NCI-H1417 (cell line): ENCODE data around the gene SYNE1.

ENCODE experiments used
- DNase-seq, 3 experiments: peaks; one replicate each; lab custom pipeline; 2025; lab: John Stamatoyannopoulos, UW

The SYNE1 gene

DNA sequence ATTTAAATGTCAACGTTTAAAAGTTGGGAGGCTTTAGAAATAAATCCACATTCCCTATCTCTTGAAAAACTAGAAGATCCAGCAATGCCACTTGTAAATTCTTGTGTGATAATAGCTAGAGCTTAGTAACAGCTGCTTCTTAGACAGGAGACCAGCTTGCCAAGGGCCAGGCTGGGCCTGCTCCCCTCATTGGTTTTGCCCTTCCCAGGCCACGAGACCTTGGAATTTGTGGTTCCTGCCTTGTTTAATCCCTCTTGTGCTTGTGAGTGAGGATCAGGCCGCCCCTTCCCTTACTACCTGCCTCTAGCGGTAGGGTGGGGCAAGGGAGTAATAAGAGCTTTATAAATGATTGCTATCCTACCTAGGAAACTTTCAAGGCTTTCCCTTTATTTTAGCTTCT lies 363.5 kb downstream of the SYNE1 start:
- no peak for DNase-seq

DNA sequence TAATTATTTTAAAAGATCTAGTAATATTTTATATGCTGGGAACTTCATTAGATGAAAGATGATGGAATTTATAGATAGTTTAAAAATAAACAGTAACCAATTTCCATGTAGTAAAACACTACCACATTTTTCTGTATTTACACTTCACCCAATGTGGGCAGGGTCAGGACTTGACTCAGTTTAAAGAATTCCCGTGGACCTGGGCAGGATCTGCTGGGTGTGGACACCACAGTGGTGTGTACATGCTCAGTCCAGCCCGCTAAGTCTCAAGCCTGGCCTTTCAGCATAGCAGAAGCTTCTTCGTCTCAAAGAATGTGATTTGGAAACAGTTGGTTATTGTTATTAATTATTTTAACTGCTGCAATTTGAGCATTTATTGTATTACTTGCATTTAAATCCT lies 364.2 kb downstream of the SYNE1 start:
- DNase-seq, result no peak

DNA sequence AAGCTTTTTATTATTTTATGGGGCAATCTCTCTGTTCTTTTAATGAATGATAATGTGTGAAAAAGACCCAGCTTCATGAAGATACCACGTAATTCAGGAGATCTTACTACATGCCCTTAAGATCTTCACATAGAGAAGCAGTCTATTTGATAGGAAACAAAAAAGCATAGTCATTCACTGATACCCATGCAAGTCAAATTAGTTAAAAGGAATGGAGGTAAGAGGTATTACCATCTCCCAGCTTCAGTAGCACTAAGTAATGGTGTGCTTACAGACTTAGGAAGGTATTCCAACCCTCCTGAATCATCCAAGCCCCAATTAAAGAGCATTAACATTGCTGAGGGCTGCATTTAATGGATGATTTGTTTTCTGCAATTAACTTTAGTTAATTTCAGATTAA lies 364.7 kb downstream of the SYNE1 start:
- DNase-seq, result no peak

DNA sequence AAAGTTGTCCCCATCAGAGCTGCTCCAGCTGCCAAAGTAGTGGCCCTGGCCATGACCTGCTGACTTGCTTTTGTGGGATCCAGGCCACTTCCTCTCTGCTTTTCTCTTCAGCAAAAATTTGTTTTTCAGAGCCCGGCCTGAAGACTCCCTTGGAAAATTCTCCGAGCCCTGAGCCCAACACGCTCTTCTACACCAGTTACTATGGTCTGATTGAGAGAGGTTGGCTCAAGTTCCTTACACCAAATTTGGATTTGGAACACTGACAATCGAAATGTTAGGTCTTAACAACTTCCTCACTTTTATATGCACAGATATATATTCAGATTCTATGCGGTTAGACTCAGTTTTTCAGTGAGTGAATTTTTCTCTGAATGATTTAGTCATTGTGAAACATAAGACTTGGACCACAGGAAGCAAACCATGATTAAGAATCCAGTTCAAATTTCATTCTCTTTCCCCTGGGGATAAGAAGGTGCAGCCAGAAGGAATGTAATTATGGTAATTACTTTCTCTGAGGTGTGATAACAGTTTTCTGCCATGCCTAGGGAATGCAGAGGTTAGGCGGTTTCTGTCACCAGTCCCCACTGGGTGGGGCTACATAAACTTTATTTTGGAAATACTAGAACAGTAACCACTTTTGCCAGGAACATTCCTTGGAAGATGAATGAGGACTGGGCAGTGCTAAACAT lies 365.2 kb downstream of the SYNE1 start:
- DNase-seq, result no peak

DNA sequence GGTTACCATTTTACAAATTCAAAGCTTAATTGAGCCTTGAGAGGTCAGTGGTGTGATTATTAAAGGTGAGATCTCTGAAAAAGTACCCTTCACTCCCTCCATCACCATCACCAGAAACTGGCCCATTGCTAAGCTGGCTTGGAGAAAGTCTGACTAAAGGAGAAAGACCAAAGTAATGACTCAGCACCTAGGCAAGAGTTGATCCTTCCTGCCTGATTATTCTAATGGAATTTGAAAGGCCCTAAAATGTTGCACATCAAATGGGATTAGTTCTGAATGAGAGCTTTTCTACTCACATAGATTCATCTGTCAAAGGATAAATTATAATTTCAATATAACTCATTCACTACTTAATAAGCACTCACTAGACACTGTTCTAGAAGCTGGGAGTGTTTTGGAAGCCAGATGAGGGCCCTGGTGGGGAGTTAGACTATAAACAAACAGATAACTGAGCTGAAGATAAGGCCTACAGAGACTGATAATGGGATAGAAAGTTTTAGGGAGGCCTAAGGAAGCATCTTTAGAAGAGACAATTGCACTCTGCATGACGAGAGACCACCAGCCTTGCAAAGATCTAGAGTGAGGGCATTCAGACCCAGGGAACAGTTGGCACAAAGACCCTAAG lies 366.7 kb downstream of the SYNE1 start:
- no peak for DNase-seq

DNA sequence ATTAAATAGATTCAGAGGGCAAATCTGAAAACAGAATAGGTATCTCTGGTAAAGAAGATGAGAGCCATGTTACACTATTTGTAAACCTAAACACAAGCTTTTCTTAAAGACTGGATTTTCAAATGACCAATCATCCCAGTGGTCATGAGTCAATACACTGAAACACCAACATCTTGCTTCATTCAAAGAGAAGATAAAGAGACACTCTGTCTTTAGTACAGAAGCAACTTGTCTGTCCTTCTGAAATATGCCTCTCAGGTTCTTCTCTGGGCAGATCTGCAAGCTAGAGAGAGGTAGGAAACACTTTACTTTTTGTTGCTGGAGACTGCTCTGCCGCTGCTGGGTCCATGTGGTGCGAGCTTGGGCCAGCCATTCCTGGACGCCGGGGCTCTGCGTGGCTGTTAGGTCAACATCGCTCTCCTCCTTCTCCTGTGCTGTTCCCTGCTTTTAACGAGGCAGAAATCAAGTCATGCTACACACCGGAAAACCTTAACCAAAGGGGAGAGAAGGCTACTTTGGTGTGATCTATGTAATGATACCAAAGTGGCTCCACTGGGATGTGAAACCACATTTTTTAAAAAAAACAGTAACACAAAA lies 368.2 kb downstream of the SYNE1 start:
- no peak for DNase-seq

DNA sequence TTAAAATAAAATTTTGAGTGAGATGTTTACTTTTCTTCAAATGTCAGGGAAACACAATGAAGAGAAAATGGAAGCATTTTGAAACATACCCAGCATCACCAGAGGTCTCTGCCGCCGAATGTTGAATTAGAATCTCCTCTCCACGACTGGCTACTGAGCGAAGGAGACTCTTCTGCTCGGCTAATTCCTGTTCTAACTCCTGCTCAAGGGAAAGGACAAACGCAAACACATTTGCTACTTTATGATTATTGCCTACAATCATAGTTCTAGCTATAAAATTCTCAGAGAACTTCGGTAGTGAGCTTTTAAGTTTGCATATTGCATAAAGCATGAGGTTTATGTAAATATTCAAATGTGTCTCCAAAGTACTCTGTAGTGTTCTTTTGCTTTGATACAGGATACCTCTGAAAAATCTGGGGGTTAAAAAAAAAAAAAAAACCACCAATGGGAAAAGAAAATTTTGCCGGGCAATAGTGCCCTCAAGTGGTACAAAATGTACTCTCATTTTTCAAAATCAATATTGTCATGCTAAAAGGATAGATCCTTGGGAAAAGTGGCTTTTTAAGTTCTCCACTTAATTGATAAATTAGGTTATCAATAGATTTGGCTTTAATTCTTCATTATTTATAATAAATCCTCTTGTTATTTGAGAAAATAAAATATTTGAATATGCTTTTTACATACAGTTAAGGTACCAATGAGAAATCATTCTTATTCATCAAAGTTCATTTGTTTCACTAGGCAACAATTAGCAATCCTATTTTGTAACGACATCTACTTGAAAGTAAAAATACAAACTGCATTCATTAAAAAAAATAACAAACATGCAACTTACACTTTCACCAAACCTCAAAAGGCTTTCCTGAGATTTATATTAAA lies 369.0 kb downstream of the SYNE1 start:
- DNase-seq, result peak; percentile 10 to 68 (median 34)

DNA sequence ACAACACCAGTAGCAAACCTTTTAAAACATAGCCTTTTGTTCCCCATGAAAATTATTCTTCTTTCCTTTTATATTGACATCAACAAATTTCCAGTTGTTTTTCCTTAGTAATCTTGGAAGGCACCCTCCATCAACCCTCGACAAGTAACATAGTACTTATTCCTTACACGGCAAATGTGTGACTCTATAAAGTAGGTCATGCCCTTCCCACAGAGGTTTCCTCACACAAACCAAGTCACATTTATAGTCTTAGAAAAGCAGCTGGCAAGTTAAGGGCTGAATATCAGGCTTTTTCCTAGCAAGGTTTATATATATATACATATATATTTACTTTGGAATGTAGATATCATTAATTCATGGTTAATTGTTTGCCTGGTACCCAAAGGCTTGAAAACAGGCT lies 371.5 kb downstream of the SYNE1 start:
- no peak for DNase-seq

DNA sequence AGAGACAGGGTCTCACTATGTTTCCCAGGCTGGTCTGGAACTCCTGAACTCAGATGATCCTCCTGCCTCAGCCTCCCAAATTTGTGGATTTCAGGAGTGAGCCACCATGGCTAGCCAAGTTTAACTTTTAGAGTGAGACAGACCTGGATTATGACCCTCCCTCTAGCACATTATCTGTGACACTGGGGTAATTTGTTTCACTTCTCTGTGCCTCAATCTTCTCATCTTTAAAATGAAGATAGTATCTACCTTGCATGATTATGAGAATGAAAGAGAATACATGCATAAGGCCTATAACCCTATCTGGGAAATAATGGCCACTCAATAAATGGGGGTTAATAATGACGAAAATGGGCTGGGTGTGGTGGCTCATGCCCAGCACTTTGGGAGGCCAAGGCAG lies 373.6 kb downstream of the SYNE1 start:
- DNase-seq, result no peak

DNA sequence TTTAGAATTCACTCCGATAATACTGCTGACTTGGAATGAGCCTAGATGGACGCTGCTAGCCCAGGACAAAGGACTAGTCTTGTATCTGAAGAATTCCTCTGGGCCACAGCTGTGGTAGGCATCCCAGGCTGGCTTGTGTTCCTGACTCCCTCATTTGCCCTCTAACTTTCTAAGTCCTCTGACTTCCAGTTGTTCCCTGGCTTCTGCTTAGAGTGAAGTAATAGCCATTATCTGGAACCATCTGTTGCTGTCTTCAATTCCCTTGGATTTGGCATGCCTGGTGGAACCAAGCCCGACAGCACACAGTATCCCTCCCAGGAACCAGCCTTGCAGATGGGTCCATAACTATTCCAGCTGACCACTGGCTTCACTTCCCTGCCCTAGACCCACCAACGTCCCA lies 376.0 kb downstream of the SYNE1 start:
- no peak for DNase-seq

DNA sequence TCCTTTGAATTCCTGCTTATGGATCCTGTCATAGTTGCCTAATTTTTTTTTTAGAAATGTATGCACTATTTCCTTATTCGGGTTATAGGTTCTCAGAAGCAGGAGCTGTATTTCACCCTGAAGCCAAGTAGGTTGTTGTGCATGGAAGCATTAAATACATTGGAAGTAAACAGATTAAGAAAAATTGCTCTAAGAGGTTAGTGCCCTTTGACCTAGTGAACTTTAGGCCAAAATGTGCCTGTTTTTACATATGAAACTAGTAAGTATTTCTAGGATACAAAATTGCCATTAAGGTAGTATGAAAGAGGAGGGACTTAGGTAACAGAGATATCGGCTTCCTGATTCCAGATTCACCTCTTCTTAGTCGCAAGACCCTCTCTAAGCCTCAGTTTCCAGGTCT lies 377.9 kb downstream of the SYNE1 start:
- DNase-seq, result no peak

DNA sequence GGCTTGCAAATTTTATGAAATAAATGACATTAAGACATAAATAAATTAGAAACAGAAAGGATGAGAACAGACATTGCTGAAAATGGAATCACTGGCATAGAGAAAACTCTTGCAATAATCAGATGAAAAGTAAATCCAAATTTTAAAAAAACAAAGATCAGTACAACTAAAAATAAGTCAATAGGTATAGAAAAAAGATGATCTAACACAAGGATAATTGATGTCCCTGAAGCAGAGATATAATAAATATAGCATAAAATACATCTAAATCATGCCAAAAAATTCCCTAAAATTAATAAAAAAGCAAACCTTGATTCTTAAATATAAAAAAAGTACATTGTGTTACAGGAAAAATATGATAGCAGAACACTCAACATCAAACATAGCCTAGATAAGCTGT lies 379.6 kb downstream of the SYNE1 start:
- no peak for DNase-seq

DNA sequence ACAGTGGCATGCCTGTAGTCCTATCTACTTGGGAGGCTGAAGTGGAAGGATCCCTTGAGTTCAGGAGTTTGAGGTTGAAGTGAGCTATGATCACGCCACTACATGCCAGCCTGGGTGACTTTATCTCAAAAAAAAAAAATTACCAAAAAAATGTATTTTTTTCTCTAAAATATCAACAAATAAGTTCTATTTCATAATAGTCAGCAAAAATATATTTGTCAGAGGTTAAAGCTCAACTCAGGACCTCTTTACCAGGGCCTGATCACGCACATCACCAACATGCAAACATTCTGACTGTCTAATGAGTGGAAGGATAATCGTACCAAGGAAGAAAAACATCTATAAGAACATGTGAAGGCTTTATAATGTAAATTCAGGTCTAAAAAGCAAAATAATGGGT lies 387.0 kb downstream of the SYNE1 start:
- no peak for DNase-seq

DNA sequence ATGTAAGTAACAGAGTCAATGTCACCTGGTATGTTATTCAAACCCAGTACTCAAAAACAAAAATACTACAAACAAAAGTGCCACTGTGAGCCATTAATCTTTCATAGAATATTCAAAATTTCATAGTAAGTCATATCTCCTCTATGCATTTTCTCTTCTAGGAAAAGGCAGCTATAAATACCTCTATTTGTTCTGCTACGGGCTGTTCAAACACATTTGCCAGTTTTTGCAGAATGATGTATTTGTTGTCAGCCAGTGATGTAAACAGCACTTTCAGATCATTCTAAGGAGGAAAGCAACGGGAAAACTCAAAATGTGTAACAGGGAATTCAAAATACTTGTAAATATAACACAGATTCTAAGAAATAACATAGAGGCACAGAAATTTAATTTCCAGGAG lies 388.2 kb downstream of the SYNE1 start:
- peak in 1 of 3 experiments; percentile 61 for DNase-seq

DNA sequence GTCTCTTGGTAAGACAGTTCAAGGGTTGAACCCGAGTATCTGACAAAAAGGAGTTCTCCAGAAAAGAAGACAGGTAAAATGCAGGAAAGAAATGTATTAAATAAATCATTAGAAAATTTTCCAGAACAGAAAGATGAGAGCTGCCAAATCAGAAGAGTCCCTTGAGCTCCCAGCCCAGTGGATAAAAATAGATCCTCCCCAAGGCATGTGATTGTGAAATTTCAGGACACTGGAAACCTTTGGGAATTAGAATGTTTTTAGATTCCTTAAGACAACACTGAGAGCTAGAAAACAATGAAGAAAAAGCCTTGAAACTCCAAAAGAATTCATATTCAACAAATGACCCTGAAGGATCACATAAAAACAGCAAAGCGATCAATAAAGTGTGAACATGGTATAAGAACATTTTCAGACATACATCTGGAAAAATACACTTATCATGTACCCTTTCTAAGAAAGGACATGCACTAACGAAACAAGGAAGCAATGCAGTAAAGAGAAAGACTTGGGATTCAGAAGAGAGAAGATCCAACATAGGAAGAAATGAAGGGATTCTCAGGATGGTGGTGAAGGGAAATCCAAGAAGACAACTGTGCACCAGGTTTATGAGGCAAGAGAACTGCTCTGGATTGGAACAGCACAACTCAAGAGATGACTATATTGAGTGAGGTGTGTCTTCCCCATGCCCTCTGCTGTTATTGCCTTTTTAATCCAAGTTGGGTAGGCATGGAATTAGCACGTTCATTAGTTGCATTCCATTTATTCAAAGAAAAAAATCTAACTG lies 390.4 kb downstream of the SYNE1 start:
- DNase-seq, result no peak

DNA sequence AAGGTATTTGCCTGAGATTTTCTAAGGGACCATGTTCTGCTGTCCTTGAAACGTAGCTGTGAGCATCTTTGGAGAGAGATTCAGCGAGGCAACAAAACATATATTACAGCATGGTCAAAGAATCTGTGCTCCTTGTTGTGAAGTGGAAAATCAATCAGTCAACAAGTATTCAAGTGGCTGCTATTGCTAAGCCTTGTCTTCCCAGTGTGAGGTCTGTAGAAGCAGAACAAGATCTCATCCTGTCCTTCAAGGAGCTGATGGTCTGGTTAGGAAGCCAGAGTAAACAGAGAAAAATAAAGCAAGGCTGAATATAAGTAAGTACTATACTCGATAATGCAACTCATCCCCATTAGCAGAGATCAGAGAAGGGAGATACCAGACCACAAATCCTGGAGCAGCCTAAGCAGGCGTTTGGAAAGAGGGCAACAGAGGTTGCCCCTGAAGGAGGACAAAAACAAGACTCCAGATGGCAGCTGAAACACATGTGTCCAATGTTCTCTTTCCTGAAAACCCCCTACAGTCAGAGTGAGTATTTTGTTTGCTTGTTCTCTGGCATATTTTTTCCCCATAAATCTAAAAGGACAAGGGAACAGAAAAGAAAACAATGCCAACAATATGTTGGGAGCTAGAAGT lies 392.0 kb downstream of the SYNE1 start:
- peak in 2 of 3 experiments; percentile 23 to 48 for DNase-seq

DNA sequence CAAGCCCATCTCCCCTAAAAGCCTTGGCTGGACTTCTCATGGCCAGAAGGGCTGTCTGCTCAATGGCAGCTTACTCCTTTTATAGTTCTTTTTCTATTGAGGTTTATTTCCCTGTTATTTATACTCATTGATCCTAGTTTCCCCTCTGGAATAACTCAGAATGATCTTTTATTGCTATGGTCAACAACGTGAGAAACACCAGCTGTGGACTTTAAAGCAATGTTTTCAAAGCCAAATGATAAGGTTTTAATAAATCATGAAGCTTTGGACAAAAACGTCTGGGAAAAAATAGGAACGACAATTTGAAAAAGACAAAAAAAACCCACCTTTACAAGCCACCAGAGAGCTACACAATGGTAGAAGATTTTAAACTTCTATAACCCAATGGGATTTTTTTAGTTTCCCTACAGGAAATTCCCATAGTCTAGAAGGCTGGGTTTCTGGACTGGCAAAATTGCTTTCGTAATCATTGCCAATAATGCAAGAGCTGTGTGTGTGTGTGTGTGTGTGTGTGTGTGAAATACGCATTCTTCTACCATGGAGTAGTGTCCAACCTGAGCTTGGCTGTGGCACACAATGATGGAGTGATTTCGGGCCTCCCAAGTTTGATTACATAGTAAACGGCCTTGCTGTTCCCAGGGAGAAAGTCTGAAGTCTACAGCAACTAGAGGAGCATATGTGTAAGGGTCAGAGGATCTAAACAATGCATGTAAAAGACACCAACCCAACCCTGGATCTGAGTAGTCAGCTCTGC lies 396.0 kb downstream of the SYNE1 start:
- no peak for DNase-seq

DNA sequence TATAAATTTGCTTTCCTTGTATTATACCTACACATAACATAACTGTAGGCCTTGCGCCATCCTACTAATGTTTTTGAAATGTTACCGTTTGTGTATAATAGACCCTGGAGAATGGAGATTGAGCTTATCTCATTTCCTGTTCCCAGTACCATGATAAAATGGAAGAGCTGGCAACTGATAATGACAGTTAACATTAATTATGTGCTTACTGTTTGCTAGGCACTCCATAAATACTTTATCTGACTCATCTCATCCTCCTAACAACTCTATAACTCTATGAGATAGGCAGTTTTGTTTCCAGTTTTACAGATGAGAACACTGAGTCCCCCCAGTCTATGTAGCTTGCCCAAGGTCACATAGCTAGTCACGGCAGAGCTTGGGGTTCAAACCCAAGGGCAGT lies 396.7 kb downstream of the SYNE1 start:
- no peak for DNase-seq

DNA sequence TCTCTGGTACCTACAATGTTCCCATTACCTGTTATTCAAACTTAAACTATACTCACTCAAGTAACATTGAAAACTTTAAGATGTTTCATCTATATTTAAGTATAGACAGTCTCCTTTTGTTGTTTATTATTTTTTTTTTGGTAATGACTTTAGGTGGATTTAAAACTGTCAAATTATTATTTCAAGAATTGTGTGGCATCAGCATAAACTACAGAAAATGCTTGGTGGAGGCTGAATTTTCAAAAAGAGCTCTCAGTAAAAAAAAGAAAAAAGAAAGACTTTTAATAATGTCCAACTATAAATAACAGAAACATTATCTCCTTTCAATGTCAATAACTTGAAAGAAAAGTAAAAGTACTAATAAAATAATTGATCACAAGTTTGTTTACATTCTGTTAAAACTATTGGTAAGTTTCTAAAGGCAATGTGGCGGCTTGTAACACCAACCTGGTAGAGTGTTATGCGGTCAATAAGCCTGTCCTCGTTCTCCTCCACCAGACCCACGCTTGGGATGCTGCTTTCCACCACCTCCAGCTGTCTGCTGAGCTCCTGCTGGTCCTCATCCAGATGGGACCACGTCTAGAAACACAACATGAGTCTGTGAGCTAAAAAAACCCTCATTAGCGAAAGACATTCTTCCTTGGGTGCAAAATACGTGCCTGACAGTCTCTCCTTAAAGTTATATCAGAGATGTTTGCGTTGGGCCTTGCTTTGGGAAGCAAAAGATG lies 400.6 kb downstream of the SYNE1 start:
- DNase-seq, result no peak
